PC-3 (cell line): ENCODE results near the gene EHD4.

Experiments
- CTCF ChIP-seq: fragments of 300-600 bp; sonication (generic); conservative IDR thresholded peaks from 2 replicates; pipeline ENCODE4 v1.5.1; 2017; ENCODE audit warnings: antibody characterized with exemption, low read depth, mild to moderate bottlenecking, low read length
- EZH2 ChIP-seq: fragments of 300-600 bp; sonication (generic); IDR thresholded peaks from one replicate; pipeline ENCODE4 v1.6.1; 2017; ENCODE audit warnings: antibody characterized with exemption, mild to moderate bottlenecking, low read length; ENCODE audit not compliant: unreplicated experiment
- EZH2phosphoT487 ChIP-seq: fragments of 300-600 bp; sonication (generic); IDR thresholded peaks from 2 replicates; pipeline ENCODE4 v1.6.1; 2018; ENCODE audit warnings: mild to moderate bottlenecking, antibody characterized with exemption, low read length, borderline replicate concordance

- TF ChIP-seq CTCF (no peak), EZH2 (no peak), EZH2phosphoT487 (no peak)
These were observed 32.4 kb downstream of the EHD4 start for GRCh38 chr15:41939986-41940385.
